Mesendoderm (in vitro differentiated cells): ENCODE data around the gene GLT6D1.

ENCODE experiments used
- DNase-seq: peaks from one replicate; pipeline ENCODE4 v3.0.0; 2013
- H2AK5ac ChIP-seq: 2 replicates; pipeline ENCODE4 v1.6.1; 2013; ENCODE audit warnings: low read length, inconsistent platforms
- H2BK120ac ChIP-seq: 2 replicates; pipeline ENCODE4 v1.6.1; 2013; ENCODE audit warnings: low read depth, mild to moderate bottlenecking, low read length, moderate library complexity, mixed read lengths
- H2BK15ac ChIP-seq: replicated peaks from 2 replicates; pipeline ENCODE4 v1.6.1; 2013; ENCODE audit warnings: low read depth, mild to moderate bottlenecking, moderate library complexity
- H2BK5ac ChIP-seq: 2 replicates; pipeline ENCODE4 v1.6.1; 2013; ENCODE audit warnings: low read length, inconsistent platforms
- H3K18ac ChIP-seq: 2 replicates; pipeline ENCODE4 v1.6.1; 2013; ENCODE audit warnings: mild to moderate bottlenecking, low read length, mixed read lengths
- H3K23ac ChIP-seq: one replicate; pipeline ENCODE4 v1.6.1; 2013; ENCODE audit warnings: low read length
- H3K27ac ChIP-seq: 2 replicates; pipeline ENCODE4 v1.5.1; 2013; ENCODE audit warnings: low read depth, mild to moderate bottlenecking, inconsistent platforms, low read length, moderate library complexity
- H3K27me3 ChIP-seq: 2 replicates; pipeline ENCODE4 v1.6.1; 2013; ENCODE audit warnings: low read length, control low read depth, mild to moderate bottlenecking, inconsistent platforms; ENCODE audit not compliant: insufficient read depth, poor library complexity
- H3K36me3 ChIP-seq: 2 replicates; pipeline ENCODE4 v1.6.1; 2013; ENCODE audit warnings: low read length, inconsistent platforms; ENCODE audit not compliant: control insufficient read depth, insufficient read depth
- H3K4ac ChIP-seq: one replicate; pipeline ENCODE4 v1.6.1; 2013; ENCODE audit warnings: low read depth, mild to moderate bottlenecking, low read length, moderate library complexity
- H3K4me1 ChIP-seq: 2 replicates; pipeline ENCODE4 v1.6.1; 2013; ENCODE audit warnings: low read depth, low read length, inconsistent platforms; ENCODE audit not compliant: control insufficient read depth
- H3K4me2 ChIP-seq: 2 replicates; pipeline ENCODE4 v1.6.1; 2013; ENCODE audit warnings: low read length
- H3K4me3 ChIP-seq: 2 replicates; pipeline ENCODE4 v1.5.1; 2013; ENCODE audit warnings: mild to moderate bottlenecking, low read length
- H3K56ac ChIP-seq: one replicate; pipeline ENCODE4 v1.6.1; 2013; ENCODE audit warnings: low read length
- H3K79me1 ChIP-seq: 2 replicates; pipeline ENCODE4 v1.6.1; 2013; ENCODE audit warnings: low read length, inconsistent platforms
- H3K79me2 ChIP-seq: 2 replicates; pipeline ENCODE4 v1.6.1; 2013; ENCODE audit warnings: mild to moderate bottlenecking, low read length; ENCODE audit not compliant: control insufficient read depth, insufficient read depth
- H3K9ac ChIP-seq: 2 replicates; pipeline ENCODE4 v1.6.1; 2013; ENCODE audit warnings: low read length, inconsistent platforms
- H4K5ac ChIP-seq: one replicate; pipeline ENCODE4 v1.6.1; 2013; ENCODE audit warnings: low read length
- H4K8ac ChIP-seq: one replicate; pipeline ENCODE4 v1.6.1; 2013; ENCODE audit warnings: low read depth, mild to moderate bottlenecking, control low read depth, low read length, moderate library complexity
- WGBS: extraction: QIAGEN DNeasy Blood & Tissue Kit; methylation state at CpG from one replicate; pipeline ENCODE4 v1.1.7; 2013; ENCODE audit warnings: low lambda C conversion rate, missing lambda C conversion rate; ENCODE audit not compliant: insufficient coverage; ENCODE audit errors: extremely low coverage; 5-methylcytosine and 5-hydroxymethylcytosine counted together

The GLT6D1 gene

GRCh38 chr9:135605238-135605781 is 34.0 kb downstream of the GLT6D1 start:
- H2BK15ac ChIP-seq, result no peak overlapping the region
- H3K79me1 ChIP-seq, result no peaks in the 10 kb centered on the region
- no peaks in the 10 kb centered on the region for H3K27me3 ChIP-seq
- no CpG with 5 or more reads among the region's 14 CpGs for WGBS
- no peaks in the 10 kb centered on the region for H3K36me3 ChIP-seq
- no peak overlapping the region for H3K4me2 ChIP-seq
- no peak overlapping the region for H3K9ac ChIP-seq
- H3K4ac ChIP-seq, result no peak overlapping the region
- DNase-seq, result no peak
- no peak overlapping the region for H2BK5ac ChIP-seq
- no peaks in the 10 kb centered on the region for H3K4me1 ChIP-seq
- no peak overlapping the region for H4K8ac ChIP-seq
- no peaks in the 10 kb centered on the region for H3K79me2 ChIP-seq
- H3K18ac ChIP-seq, result no peak overlapping the region
- no peak overlapping the region for H3K4me3 ChIP-seq
- H4K5ac ChIP-seq, result no peak overlapping the region
- no peak overlapping the region for H3K23ac ChIP-seq
- H2AK5ac ChIP-seq, result no peak overlapping the region
- H2BK120ac ChIP-seq, result no peak overlapping the region
- no peak overlapping the region for H3K27ac ChIP-seq
- H3K56ac ChIP-seq, result no peak overlapping the region

GRCh38 chr9:135604437-135605237 is 34.7 kb downstream of the GLT6D1 start:
- H3K79me2 ChIP-seq, result no peaks in the 10 kb centered on the region
- no peaks in the 10 kb centered on the region for H3K4me1 ChIP-seq
- H2BK5ac ChIP-seq, result no peak overlapping the region
- H3K4me2 ChIP-seq, result no peak overlapping the region
- no peak overlapping the region for H4K8ac ChIP-seq
- no peaks in the 10 kb centered on the region for H3K79me1 ChIP-seq
- no peak overlapping the region for H3K23ac ChIP-seq
- H3K4ac ChIP-seq, result no peak overlapping the region
- DNase-seq, result no peak
- no peaks in the 10 kb centered on the region for H3K36me3 ChIP-seq
- no peaks in the 10 kb centered on the region for H3K27me3 ChIP-seq
- H3K56ac ChIP-seq, result no peak overlapping the region
- H2BK120ac ChIP-seq, result no peak overlapping the region
- H2BK15ac ChIP-seq, result no peak overlapping the region
- WGBS, result no CpG with 5 or more reads among the region's 31 CpGs
- H3K4me3 ChIP-seq, result no peak overlapping the region
- no peak overlapping the region for H2AK5ac ChIP-seq
- no peak overlapping the region for H4K5ac ChIP-seq
- no peak overlapping the region for H3K18ac ChIP-seq
- H3K27ac ChIP-seq, result no peak overlapping the region
- no peak overlapping the region for H3K9ac ChIP-seq

- no peaks in the 10 kb centered on the region for H3K79me1 ChIP-seq
- H4K8ac ChIP-seq, result no peak overlapping the region
- no peak overlapping the region for H3K23ac ChIP-seq
- H4K5ac ChIP-seq, result no peak overlapping the region
- H3K36me3 ChIP-seq, result no peaks in the 10 kb centered on the region
- no peak overlapping the region for H3K9ac ChIP-seq
- no peak overlapping the region for H3K4me2 ChIP-seq
- no CpG with 5 or more reads among the region's 24 CpGs for WGBS
- H3K27me3 ChIP-seq, result no peaks in the 10 kb centered on the region
- no peak overlapping the region for H3K56ac ChIP-seq
- peak; percentile 34 for DNase-seq
- H3K4me1 ChIP-seq, result no peaks in the 10 kb centered on the region
- no peak overlapping the region for H3K4me3 ChIP-seq
- H3K4ac ChIP-seq, result no peak overlapping the region
- no peak overlapping the region for H2BK5ac ChIP-seq
- no peak overlapping the region for H2AK5ac ChIP-seq
- no peaks in the 10 kb centered on the region for H3K79me2 ChIP-seq
- H2BK15ac ChIP-seq, result no peak overlapping the region
- no peak overlapping the region for H3K18ac ChIP-seq
- no peak overlapping the region for H3K27ac ChIP-seq
- H2BK120ac ChIP-seq, result no peak overlapping the region
Observed at GRCh38 chr9:135602789-135603481, 36.4 kb downstream of the GLT6D1 start.

- H4K8ac ChIP-seq, result no peak overlapping the region
- no peak for DNase-seq
- H2BK15ac ChIP-seq, result no peak overlapping the region
- no peak overlapping the region for H3K23ac ChIP-seq
- H3K18ac ChIP-seq, result no peak overlapping the region
- H3K56ac ChIP-seq, result no peak overlapping the region
- no peaks in the 10 kb centered on the region for H3K79me1 ChIP-seq
- H2BK120ac ChIP-seq, result no peak overlapping the region
- no peak overlapping the region for H2BK5ac ChIP-seq
- no peaks in the 10 kb centered on the region for H3K79me2 ChIP-seq
- H4K5ac ChIP-seq, result no peak overlapping the region
- WGBS, result no CpG with 5 or more reads among the region's 8 CpGs
- H3K4me1 ChIP-seq, result no peaks in the 10 kb centered on the region
- no peak overlapping the region for H3K27ac ChIP-seq
- H3K4ac ChIP-seq, result no peak overlapping the region
- no peak overlapping the region for H3K9ac ChIP-seq
- H2AK5ac ChIP-seq, result no peak overlapping the region
- H3K4me3 ChIP-seq, result no peak overlapping the region
- no peaks in the 10 kb centered on the region for H3K36me3 ChIP-seq
- H3K27me3 ChIP-seq, result no peaks in the 10 kb centered on the region
- no peak overlapping the region for H3K4me2 ChIP-seq
Observed at GRCh38 chr9:135601988-135602387, 37.4 kb downstream of the GLT6D1 start.

- no peaks in the 10 kb centered on the region for H3K4me1 ChIP-seq
- no peak overlapping the region for H4K8ac ChIP-seq
- H2AK5ac ChIP-seq, result no peak overlapping the region
- no peak overlapping the region for H3K4me2 ChIP-seq
- no peak for DNase-seq
- H3K27ac ChIP-seq, result no peak overlapping the region
- H3K27me3 ChIP-seq, result no peaks in the 10 kb centered on the region
- no peak overlapping the region for H3K56ac ChIP-seq
- no peak overlapping the region for H3K9ac ChIP-seq
- no peak overlapping the region for H2BK120ac ChIP-seq
- no peak overlapping the region for H2BK5ac ChIP-seq
- no peaks in the 10 kb centered on the region for H3K79me1 ChIP-seq
- no peak overlapping the region for H3K18ac ChIP-seq
- WGBS, result no CpG with 5 or more reads among the region's 5 CpGs
- no peak overlapping the region for H4K5ac ChIP-seq
- no peaks in the 10 kb centered on the region for H3K36me3 ChIP-seq
- H3K23ac ChIP-seq, result no peak overlapping the region
- no peak overlapping the region for H3K4ac ChIP-seq
- H3K79me2 ChIP-seq, result no peaks in the 10 kb centered on the region
- H2BK15ac ChIP-seq, result no peak overlapping the region
- no peak overlapping the region for H3K4me3 ChIP-seq
Observed at GRCh38 chr9:135600296-135600817, 39.0 kb downstream of the GLT6D1 start.
